Endometrium (tissue), 2 donors: ENCODE data around the gene CTAG1A.
"Not testable (repeated sequence)": the region's sequence is repeated elsewhere in the genome, so short reads cannot be mapped to it uniquely, and the experiment has no call there.

Experiments
- FAIRE-seq: peaks from 2 replicates; lab custom pipeline; 2012; peaks lifted over from hg19 to GRCh38; lab: Jason Lieb, UNC
- donor health status: control.
- donor health status: control.

CTAG1A gene

DNA sequence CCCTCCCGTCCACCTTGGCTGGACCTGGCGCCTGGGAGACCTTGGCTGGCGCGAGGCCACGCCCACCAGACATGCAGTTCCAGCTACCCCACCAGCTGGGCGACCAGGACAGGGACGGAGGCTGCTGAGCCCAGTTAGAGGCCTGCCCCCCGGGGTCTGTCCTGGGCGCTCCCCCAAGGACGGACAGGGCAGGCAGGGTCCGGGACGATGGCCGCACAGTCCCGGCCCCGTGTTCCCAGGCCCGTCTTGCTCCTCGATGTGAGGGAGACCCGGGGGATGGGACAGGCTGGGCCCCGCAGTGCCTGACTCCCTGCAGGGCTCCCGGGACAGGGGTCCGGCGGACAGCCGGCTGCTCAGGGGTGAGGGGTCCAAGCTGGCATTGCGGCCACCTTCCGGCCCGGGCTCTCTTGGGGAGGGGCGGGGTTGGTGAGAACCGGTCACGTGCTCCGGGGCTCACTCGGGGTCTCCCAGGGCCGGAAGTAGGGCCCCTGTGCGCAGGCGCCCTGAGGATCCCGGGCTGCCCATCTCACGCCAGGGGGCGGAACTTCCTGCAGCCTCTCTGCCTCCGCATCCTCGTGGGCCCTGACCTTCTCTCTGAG lies at the start of gene CTAG1A:
Gene CTAG1A, plus strand, starts transcription at position 549 of the 599 bp plus-strand sequence. CDS start 74 bp downstream, outside the sequence.
- FAIRE-seq: not testable (repeated sequence)

DNA sequence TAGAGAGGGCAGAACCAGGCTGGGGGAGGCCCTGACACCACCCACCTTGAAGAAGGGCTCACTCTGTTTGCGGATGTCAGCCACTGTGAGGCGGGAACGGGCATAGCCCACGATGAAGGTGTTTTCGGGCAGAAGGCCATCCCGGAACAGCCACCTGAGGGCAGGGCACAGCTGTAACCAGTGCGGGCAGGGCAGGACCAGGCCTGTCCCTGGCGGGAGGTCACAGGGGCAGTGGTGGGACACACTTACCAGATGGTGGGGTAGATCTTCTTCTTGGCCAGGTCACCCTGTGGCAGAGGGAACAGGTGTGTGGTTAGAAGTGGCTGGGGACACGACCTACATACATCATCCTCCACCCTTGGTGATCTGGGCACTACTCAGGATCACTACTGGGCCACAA lies 49.0 kb upstream of the CTAG1A start:
- no peak for FAIRE-seq

DNA sequence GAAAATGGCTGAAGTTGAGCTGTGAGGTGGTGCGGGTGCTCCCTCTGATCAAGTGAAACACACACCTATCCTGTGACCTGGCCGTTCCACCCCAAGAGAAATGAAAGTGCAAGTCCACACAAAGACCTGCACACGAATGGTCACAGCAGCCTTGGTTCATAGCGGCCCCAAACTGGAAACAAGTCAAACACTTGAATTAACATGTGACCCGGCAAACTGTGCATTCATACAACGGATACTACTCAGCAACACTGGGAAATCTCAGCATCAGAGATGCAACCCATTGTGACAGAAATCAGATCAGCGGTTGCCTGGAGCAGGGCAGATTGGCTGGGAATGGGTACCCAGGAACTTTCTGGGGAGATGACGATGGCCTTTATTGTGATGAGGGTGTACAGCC lies 45.9 kb upstream of the CTAG1A start:
- no peak for FAIRE-seq

DNA sequence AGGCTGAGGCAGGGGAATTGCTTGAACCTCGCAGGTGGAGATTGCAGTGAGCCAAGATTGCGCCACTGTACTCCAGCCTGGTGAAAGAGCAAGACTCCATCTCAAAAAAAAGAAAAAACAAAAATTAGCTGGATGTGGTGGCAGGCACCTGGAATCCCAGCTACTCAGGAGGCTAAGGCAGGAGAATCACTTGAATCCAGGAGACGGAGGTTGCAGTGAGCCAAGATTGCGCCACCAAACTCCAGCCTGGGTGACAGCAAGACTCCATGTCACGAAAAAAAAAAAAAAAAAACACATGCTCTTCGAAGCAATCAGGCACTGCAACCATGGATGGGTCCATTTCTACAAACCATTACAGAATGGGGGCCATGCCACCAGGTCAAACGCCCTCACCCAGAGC lies 44.6 kb upstream of the CTAG1A start:
- not testable (repeated sequence) for FAIRE-seq

DNA sequence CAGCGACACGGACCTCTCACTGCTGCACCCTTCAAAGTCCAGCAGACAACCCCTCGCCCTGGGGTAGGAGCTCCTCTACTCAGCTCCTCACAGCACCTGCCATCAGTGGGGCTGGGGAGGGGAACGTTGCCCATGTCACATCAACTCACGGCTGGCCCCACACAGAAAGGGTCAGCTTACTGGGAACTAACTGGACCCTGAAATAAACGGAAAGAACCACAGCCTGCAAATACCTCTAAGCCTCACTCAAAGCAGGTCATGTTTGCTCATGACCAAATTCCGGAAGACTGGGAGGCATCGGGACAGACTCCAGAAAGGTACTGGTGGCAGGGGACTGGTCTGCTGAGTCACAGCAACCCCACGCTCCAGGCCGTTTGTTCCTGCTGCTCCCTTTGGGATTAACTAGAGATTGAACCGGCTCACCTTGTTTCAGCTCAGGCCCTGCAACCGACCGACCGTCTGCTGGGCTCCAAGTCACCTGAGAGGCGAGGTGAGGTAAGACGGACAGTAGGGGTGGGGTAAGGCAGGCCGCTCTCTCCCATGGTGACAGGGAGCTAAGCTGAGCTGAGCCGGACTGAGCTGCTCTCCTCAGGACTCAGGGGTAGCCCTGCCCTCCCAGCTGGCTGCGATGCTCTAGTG lies 43.9 kb upstream of the CTAG1A start:
- no peak for FAIRE-seq

DNA sequence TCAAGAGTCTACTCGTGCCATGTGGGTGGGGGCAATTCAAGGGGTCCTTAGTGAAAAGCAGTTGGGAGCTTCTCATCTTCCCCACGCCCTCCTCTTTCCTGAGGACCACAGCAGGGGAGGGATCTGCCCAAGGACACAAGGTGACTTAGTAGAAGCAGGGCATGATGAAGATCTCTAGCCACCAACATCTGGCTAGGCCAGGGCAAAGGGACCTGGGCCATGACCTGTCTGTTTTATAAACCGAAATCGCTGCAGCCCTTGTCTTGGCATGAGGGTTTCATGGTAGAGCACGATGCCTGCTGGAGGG lies 43.4 kb upstream of the CTAG1A start:
- no peak for FAIRE-seq

DNA sequence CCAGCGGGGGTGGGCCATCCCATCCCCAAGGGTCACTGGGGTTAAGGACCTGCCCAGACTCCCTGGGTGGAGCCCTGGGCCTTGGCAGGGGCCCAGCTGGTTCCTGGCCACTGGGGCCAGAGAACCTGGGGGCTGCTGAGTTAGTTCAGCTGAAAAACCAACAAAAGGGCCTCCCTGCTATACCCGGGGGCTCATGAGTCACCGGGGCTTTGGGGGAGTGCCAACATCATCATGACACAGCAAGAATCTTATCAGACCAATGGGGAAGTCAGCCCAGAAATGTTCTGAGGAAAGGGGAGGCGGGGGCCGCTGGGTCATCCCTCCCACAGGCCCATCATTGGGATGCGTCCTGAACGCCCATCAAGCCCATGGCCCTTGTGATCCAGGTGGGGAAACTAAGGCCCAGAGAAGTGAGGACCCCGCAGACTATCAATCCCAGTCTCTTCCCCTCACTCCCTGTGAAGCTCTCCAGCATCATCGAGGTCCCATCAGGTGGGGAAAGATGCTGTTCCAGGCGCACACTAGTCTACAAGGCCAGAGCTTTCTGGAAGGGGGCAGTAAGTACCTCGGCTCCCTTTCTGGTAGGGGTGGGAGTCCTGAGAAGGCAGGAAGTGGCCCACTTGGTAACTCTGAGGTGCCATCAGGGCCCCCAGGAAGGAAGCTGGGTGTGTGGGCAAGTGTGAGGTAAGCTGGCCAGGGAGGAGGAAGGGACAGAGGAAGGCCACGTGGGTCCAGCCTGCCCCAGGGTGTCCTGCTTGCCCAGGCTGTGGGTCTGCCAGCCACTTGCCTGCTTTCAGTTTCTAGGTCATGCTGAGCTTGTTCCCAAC lies 42.8 kb upstream of the CTAG1A start:
- FAIRE-seq: no peak

DNA sequence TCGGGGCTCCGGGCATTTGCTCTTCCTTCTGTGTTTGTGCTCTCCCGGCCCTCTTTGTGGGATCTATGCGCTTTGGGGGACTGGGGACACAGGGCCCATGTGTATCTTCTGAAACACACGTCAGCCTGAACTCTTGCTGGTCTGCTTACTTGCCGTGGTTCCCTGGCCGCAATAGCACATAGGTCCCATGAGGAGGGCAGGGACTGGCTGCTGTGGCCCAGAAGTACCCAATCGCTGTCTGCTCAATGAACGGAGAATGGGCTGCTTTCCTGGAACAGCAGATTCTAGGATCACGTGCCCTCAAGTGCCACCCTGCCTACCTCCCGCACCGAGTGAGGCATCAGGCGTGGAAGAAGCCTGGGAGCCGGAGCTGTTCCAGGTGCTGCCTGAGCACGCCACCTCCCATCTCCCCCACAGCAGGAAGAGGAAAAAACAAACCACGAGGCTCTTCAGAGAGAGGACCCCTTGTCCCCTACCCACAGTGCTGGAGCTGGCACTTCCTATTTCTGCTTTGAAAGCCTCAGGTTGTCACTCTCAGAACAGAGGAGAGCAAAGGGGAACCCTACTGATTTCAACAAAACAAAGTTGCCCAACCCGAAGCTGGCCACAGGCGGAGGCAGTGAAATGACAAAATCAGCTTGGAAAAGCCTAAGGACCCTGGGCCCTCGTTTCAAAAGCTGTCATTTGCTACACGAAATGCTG lies 42.1 kb upstream of the CTAG1A start:
- no peak for FAIRE-seq

DNA sequence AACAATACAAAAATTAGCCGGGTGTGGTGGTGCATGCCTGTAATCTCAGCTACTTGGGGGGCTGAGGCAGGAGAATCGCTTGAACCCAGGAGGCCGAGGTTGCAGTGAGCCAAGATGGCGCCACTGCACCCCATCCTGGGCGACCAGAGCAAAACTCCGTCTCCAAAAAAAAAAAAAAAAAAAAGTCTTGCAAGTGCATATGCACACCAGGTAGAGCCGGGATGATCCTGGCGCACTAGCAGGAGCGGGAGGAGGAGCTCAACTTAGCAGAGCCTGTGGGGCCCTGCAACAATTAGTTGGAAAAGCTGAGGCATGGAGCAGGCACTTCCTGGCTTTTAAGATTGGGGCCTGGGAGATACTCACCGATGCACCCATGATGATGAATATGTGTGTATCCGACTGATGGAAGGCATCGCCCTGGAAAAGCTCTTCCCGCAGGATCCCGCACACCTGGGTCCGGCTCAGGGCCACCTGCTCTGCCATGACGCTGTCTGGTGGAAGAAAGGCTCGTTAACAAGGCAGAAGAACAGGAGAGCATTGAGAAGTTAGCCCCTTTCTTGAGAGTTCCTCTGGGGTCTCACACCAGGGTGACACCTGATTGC lies 39.2 kb upstream of the CTAG1A start:
- FAIRE-seq: no peak

DNA sequence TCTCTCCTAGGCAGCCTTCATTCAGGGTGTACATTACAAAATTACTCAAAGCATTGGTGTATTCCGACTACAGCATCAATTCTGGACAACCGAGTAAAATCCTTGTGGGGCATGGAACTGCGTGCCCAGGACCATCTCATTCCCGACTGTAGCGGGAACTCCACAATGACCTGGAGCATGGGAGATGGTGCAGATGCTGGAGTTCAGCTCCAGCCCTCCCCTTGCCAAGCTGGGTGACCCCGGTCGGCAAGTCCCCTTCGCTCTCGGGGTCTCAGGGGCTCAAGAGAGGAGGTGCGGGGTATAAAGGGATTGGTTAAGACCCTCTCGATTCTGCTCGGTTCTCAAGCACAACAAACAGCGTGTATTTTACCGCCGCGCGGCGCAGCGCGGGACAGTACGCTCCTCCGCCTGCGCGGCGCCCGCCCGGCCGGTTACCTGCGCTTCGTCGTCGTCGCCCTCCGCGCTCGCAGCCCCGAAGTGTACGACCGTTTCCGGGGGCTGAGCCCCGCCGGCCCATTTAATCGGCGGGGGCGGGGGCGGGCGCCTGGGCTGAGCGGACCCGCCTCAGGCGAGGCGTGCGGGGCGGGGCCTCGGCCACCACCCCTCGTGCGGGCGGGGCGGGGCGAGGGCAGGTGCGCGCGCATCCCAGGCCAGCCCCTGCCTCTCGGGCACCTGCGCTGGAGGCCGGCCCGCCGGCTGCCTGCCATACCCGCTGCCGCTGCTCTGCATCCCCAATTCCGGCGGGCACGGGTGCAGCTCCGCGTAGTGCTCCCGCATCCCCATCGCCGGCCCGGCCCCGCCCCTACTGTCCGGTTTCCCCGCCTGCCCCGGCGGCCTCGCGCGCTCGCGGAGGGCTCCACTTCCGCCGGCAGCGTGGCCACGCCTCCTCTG lies 38.3 kb upstream of the CTAG1A start, which contains the start of gene G6PD:
Gene G6PD, minus strand, starts transcription at position 493 of the 891 bp plus-strand sequence. CDS start 691 bp downstream, outside the sequence.
- FAIRE-seq: no peak

DNA sequence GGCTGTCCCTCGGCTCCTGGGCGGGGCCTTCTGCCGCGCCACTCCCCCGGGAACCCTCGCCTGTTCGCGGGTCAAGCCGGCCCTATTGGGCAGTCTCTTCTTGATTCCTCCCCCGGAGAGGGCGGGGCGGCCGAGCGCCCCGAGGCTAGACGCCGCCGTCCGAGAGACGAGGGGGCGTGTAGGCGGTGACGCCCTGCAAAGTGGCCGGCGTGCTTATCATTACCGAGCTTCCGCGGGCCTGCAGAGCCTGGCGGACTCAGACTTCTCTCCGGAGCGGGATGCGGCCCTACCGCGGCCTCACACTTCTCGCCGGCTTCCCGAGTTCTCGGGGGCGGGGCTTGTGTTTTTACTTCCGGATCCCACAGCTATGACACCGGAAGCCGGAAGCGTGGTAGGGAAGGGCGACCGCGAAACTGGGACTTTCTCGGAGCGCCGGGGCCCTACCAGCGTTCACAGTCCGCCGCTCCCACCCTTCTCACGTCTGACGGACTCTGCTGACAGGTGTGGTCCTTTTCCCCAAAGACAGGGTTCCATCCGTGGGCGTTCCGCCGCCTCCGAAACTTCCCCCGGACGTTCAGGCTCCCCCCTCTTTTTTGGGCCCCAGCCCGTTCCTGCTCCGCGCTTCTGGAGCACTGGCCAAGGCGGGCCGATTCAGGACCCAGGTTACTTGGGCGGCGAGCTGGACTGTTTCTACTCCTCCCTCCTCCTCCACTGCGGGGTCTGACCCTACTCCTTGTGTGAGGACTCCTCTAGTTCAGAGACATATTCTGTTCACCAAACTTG lies 37.5 kb upstream of the CTAG1A start, which contains the start of gene IKBKG:
Gene IKBKG, plus strand, starts transcription at position 376 of the 783 bp plus-strand sequence. CDS start 4,383 bp downstream, outside the sequence.
- FAIRE-seq: no peak

DNA sequence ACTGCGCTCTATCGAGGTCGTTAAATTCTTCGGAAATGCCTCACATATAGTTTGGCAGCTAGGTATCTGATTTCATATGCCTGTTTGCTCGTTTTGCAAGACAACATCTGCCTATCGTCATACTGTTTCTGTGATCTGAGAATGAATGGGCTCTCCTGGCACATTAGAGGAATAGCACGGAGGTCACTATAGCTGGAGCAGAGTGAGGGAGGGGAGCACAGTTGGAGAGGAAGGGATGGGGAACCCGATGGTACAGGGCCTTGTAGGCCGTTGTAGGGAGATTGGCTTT lies 37.0 kb upstream of the CTAG1A start:
- no peak for FAIRE-seq

DNA sequence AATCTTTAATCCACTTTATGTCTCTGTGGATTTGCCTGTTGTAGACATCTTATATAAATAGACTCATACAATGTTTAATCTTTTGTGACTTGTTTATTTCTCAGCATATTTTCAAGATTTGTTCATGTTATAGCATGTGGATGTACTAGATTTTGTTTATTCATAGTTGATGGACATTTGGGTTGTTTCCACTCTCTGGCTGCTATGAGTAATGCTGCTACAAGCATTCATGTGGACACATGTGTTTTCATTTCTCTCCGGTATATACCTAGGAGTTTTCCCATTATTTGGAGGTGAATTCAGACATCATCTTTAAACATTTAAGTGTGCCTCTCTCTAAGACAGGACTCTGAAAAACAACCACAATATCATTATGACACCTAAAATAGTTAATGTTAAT lies 35.2 kb upstream of the CTAG1A start:
- no peak for FAIRE-seq

DNA sequence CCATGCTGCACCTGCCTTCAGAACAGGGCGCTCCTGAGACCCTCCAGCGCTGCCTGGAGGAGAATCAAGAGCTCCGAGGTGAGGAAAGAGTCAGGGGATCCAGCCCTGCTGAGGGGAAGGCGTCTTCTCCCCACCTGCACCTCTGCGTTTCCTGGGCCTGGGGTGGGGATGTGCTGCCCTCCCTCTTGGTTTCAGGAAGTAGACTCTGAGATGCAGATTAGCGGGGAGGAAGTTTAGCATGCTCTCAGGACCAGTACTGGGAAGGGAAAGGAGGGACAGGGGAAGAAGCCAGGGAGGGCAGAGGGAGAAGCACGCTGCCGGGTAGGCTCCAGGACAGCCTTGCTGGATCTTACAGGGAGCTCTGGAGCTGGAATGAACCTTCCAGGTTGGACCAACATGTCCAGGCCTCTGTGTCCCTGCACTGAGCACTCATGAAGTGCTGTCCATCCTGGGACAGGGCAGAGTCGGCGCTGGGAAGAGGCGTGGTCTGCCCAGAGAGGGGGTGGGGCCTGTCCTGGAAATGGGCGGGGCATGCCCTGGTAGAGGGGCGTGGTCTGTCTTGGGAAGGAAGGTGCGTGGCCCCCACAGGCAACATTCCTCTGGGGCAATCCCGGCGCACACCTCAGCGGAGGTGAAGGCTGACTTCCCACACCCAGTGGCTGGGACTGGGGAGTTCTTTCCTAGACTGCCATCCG lies 32.7 kb upstream of the CTAG1A start:
- FAIRE-seq: not testable (repeated sequence)

DNA sequence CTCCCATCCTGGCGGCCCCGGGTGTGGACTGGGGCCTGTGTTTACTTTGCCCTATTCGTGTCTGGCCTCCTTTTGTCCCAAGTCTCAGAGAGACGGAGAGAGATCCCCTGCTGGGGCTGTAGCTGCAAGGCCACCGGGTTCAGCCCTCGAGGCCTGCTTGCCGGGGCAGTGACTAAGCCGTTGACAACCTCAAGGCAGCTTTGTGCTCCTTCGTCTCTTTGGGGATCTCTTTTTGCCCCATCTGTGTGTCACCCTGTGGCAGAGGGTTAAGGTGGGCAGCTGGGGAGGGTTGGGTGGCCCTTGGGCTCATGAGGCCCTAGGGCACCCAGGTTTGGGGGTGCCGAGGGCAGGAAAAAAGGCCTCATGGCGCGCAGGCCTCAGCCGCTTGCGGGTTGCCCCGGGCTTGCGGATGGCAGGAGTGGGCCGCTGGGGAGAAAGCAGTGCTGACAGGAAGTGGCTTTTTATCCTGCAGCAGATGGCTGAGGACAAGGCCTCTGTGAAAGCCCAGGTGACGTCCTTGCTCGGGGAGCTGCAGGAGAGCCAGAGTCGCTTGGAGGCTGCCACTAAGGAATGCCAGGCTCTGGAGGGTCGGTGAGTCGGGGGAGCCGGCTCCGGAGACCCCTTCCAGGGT lies 26.8 kb upstream of the CTAG1A start:
- FAIRE-seq: not testable (repeated sequence)

DNA sequence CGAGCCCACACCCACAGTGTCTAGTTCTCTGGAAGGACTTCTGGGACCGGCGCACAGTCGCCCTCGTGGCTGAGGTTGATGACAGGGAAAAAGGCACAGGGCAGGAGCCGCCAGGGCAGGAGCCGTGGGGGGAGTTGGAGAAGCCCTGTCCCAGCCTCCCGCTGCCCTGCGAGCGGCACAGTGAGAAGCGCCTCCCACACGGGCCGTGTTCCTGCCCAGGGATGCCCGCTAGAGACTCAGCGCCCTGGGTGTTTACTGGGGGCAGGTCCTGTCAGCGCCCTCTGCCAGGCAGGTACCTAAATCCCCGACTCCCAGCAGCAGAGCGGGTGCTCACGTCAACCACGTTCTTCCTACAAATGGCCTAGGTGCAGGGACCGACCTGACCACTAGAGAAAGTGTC lies 26.0 kb upstream of the CTAG1A start:
- not testable (repeated sequence) for FAIRE-seq

DNA sequence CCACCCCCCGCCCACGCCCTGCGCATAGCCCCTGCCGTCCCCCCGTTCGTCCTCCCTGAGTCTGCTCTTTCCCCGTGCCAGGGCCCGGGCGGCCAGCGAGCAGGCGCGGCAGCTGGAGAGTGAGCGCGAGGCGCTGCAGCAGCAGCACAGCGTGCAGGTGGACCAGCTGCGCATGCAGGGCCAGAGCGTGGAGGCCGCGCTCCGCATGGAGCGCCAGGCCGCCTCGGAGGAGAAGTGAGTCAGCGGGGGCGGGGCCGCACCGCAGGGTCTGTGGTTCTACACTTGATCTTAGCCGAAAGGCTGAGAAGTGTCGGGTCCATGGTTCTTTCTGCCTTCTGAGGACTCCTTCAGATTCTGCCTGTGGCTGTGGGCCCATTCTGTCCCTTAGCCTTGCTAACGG lies 24.6 kb upstream of the CTAG1A start:
- not testable (repeated sequence) for FAIRE-seq

DNA sequence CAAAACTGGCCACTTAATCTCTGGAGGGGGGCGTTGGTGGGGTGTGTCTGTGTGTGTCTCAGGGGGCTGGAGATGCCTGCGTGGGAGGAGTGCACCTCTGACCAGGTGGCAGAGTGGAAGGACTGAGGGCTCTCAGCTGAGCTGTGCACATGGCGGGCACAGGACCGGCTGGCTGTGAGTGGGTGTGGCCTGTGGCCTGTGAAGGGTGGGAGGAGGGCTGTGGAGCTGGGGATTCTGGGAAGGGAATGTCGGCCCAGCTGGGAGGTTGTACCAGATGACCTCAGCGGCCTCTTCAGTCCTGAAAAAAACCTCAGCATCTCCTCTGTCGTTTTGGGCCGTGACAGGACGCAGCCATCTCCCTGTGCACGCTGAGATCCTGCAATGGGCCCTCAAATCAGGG lies 22.6 kb upstream of the CTAG1A start:
- not testable (repeated sequence) for FAIRE-seq

DNA sequence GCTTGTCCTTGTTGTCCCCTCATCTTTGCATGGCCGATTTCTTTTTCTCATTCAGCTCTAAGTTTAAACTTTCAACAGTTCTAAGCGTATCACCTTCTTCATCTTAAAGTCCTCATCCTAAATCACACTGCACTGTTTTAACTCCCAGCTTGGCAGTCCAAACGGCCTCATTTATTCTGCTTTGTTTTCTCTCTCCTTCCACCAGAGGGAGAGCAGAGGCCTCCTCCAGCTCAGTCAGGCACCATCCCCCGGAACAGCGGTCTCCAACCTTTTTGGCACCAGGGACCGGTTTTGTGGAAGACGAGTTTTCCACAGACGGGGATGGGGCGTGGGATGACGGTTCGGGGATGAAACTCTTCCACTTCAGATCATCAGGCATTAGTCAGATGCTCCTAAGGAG lies 14.6 kb upstream of the CTAG1A start:
- FAIRE-seq: not testable (repeated sequence)
